IgD-negative memory B cell (primary cell): Measurements from ENCODE around the gene MRPL44. TPM values are rescaled to one million over a fixed set of nuclear protein-coding genes. Genes with fewer than 3 reads are reported as not detected.

Source experiments
- H3K27ac Mint-ChIP-seq, 3 donors: one replicate each; pipeline ENCODE4 v1.8.0; 2020 to 2022; ENCODE audit warnings: mild to moderate bottlenecking in 3 of 3, mixed read lengths in 3 of 3, moderate library complexity in 1 of 3
- H3K27me3 Mint-ChIP-seq: one replicate; pipeline ENCODE4 v1.8.0; 2021; ENCODE audit warnings: mixed read lengths
- H3K36me3 Mint-ChIP-seq: one replicate; pipeline ENCODE4 v1.8.0; 2020; ENCODE audit warnings: mild to moderate bottlenecking, mixed read lengths
- H3K4me1 Mint-ChIP-seq, 3 donors: one replicate each; pipeline ENCODE4 v1.8.0; 2020 to 2022; ENCODE audit warnings: mixed read lengths in 3 of 3, mild to moderate bottlenecking in 1 of 3
- H3K4me3 Mint-ChIP-seq, 4 donors: one replicate each; pipeline ENCODE4 v1.8.0; 2020 to 2022; ENCODE audit warnings: mild to moderate bottlenecking in 4 of 4, mixed read lengths in 4 of 4, moderate library complexity in 3 of 4
- H3K9me3 Mint-ChIP-seq, 3 donors: one replicate each; pipeline ENCODE4 v1.8.0; 2020 to 2021; ENCODE audit warnings: mixed read lengths in 3 of 3, mild to moderate bottlenecking in 1 of 3
- polyA plus RNA-seq: library from polyadenylated mRNA; unstranded; fragments of 300-500 nt; fragmentation: Illumina TruSeq; gene quantifications from one replicate; pipeline ENCODE4 v1.2.3, GENCODE V29; 2021

Gene MRPL44
- polyA plus RNA-seq: 39.8 TPM

- Mint-ChIP-seq H3K4me1 (peaks cover 55 to 57% (median 56%) of the 10 kb centered on the region in 3 donors), H3K27me3 (peaks cover 3% of the 10 kb centered on the region), H3K27ac (peak within 1 kb of the TSS; percentile 99), H3K4me3 (peak within 1 kb of the TSS; percentile 94 to 99 (median 98)), H3K9me3 (no peaks in the 10 kb centered on the region), H3K36me3 (peaks cover 4% of the 10 kb centered on the region)
Measured at GRCh38 chr2:223957092-223957851, at the start of gene MRPL44. TSS of gene MRPL44 (plus strand) at chr2:223957463. CDS start at chr2:223957473, 10 bp downstream.

GRCh38 chr2:223908304-223908998 lies 48.8 kb upstream of the MRPL44 start:
- peaks cover 2% of the 10 kb centered on the region for H3K36me3 Mint-ChIP-seq
- H3K4me3 Mint-ChIP-seq: no peak overlapping the region
- H3K9me3 Mint-ChIP-seq: no peaks in the 10 kb centered on the region
- H3K27me3 Mint-ChIP-seq: no peaks in the 10 kb centered on the region
- H3K27ac Mint-ChIP-seq: peak overlapping the region in 2 of 3 donors; percentile 64 to 72
- peaks cover 11 to 22% (median 21%) of the 10 kb centered on the region in 3 donors for H3K4me1 Mint-ChIP-seq

- no peak overlapping the region for H3K4me3 Mint-ChIP-seq
- H3K27ac Mint-ChIP-seq: peak overlapping the region; percentile 51 to 72 (median 56)
- H3K9me3 Mint-ChIP-seq: no peaks in the 10 kb centered on the region
- peaks cover 2% of the 10 kb centered on the region for H3K36me3 Mint-ChIP-seq
- H3K4me1 Mint-ChIP-seq: peaks cover 11 to 22% (median 21%) of the 10 kb centered on the region in 3 donors
- H3K27me3 Mint-ChIP-seq: no peaks in the 10 kb centered on the region
Measured at GRCh38 chr2:223909001-223909741, 48.1 kb upstream of the MRPL44 start.

- H3K36me3 Mint-ChIP-seq: peaks cover 7% of the 10 kb centered on the region
- H3K27ac Mint-ChIP-seq: peak overlapping the region in 1 of 3 donors; percentile 27
- no peak overlapping the region for H3K4me3 Mint-ChIP-seq
- H3K27me3 Mint-ChIP-seq: no peaks in the 10 kb centered on the region
- peaks cover 3 to 16% (median 16%) of the 10 kb centered on the region in 3 donors for H3K4me1 Mint-ChIP-seq
- H3K9me3 Mint-ChIP-seq: no peaks in the 10 kb centered on the region
Measured at GRCh38 chr2:223914324-223914723, 42.9 kb upstream of the MRPL44 start.

- Mint-ChIP-seq H3K27me3 (no peaks in the 10 kb centered on the region), H3K36me3 (peaks cover 7% of the 10 kb centered on the region), H3K4me1 (peaks cover 3 to 16% (median 11%) of the 10 kb centered on the region in 3 donors), H3K9me3 (no peaks in the 10 kb centered on the region), H3K27ac (peak overlapping the region in 1 of 3 donors; percentile 14), H3K4me3 (no peak overlapping the region)
Measured at GRCh38 chr2:223915071-223915470, 42.2 kb upstream of the MRPL44 start.

GRCh38 chr2:223916181-223916920 lies 40.9 kb upstream of the MRPL44 start:
- Mint-ChIP-seq H3K4me3 (no peak overlapping the region), H3K9me3 (no peaks in the 10 kb centered on the region), H3K36me3 (peaks cover 8% of the 10 kb centered on the region), H3K27ac (peak overlapping the region in 1 of 3 donors; percentile 14), H3K4me1 (peaks cover 12 to 18% (median 12%) of the 10 kb centered on the region in 3 donors), H3K27me3 (no peaks in the 10 kb centered on the region)

GRCh38 chr2:223918671-223919134 lies 38.6 kb upstream of the MRPL44 start:
- Mint-ChIP-seq H3K4me1 (peaks cover 12 to 31% (median 18%) of the 10 kb centered on the region in 3 donors), H3K27ac (peak overlapping the region in 1 of 3 donors; percentile 86), H3K9me3 (no peaks in the 10 kb centered on the region), H3K27me3 (no peaks in the 10 kb centered on the region), H3K36me3 (peaks cover 8% of the 10 kb centered on the region), H3K4me3 (no peak overlapping the region)

- H3K36me3 Mint-ChIP-seq: peaks cover 12% of the 10 kb centered on the region
- H3K9me3 Mint-ChIP-seq: no peaks in the 10 kb centered on the region
- H3K4me3 Mint-ChIP-seq: no peak overlapping the region
- peak overlapping the region in 1 of 3 donors; percentile 50 for H3K27ac Mint-ChIP-seq
- H3K4me1 Mint-ChIP-seq: peaks cover 11 to 30% (median 18%) of the 10 kb centered on the region in 3 donors
- H3K27me3 Mint-ChIP-seq: no peaks in the 10 kb centered on the region
Measured at GRCh38 chr2:223920109-223920508, 37.2 kb upstream of the MRPL44 start.

- Mint-ChIP-seq H3K4me1 (peaks cover 11 to 30% (median 15%) of the 10 kb centered on the region in 3 donors), H3K27me3 (no peaks in the 10 kb centered on the region), H3K27ac (no peak overlapping the region), H3K9me3 (no peaks in the 10 kb centered on the region), H3K4me3 (no peak overlapping the region), H3K36me3 (peaks cover 10% of the 10 kb centered on the region)
Measured at GRCh38 chr2:223921204-223921603, 36.1 kb upstream of the MRPL44 start.

GRCh38 chr2:223922308-223922707 lies 35.0 kb upstream of the MRPL44 start:
- Mint-ChIP-seq H3K27ac (peak overlapping the region in 1 of 3 donors; percentile 39), H3K4me3 (no peak overlapping the region), H3K27me3 (no peaks in the 10 kb centered on the region), H3K36me3 (peaks cover 9% of the 10 kb centered on the region), H3K4me1 (peaks cover 13 to 29% (median 15%) of the 10 kb centered on the region in 3 donors), H3K9me3 (peaks cover 0 to 2% (median 1%) of the 10 kb centered on the region in 3 donors)

GRCh38 chr2:223923976-223924375 lies 33.3 kb upstream of the MRPL44 start:
- Mint-ChIP-seq H3K9me3 (peaks cover 0 to 11% (median 3%) of the 10 kb centered on the region in 3 donors), H3K4me3 (no peak overlapping the region), H3K36me3 (peaks cover 13% of the 10 kb centered on the region), H3K27me3 (no peaks in the 10 kb centered on the region), H3K27ac (peak overlapping the region in 1 of 3 donors; percentile 39), H3K4me1 (peaks cover 13 to 28% (median 18%) of the 10 kb centered on the region in 3 donors)

- Mint-ChIP-seq H3K36me3 (peaks cover 13% of the 10 kb centered on the region), H3K27me3 (no peaks in the 10 kb centered on the region), H3K4me1 (peaks cover 17 to 36% (median 26%) of the 10 kb centered on the region in 3 donors), H3K27ac (no peak overlapping the region), H3K9me3 (peaks cover 0 to 11% (median 3%) of the 10 kb centered on the region in 3 donors), H3K4me3 (no peak overlapping the region)
Measured at GRCh38 chr2:223925106-223925505, 32.2 kb upstream of the MRPL44 start.

GRCh38 chr2:223928113-223929006 lies 28.9 kb upstream of the MRPL44 start:
- H3K4me1 Mint-ChIP-seq: peaks cover 24 to 32% (median 25%) of the 10 kb centered on the region in 3 donors
- H3K36me3 Mint-ChIP-seq: peaks cover 10% of the 10 kb centered on the region
- peaks cover 0 to 11% (median 3%) of the 10 kb centered on the region in 3 donors for H3K9me3 Mint-ChIP-seq
- no peaks in the 10 kb centered on the region for H3K27me3 Mint-ChIP-seq
- peak overlapping the region in 2 of 3 donors; percentile 63 to 67 for H3K27ac Mint-ChIP-seq
- peak overlapping the region in 2 of 4 donors; percentile 5 to 20 for H3K4me3 Mint-ChIP-seq
